HCT116 (cell line): Measurements from ENCODE around the gene FOS. TPM values are rescaled to one million over a fixed set of nuclear protein-coding genes. Genes with fewer than 3 reads are reported as not detected.

ENCODE experiments used
- ATAC-seq: fragments of 200-7000 bp; cut with Tn5 transposase; 2 replicates; pipeline ENCODE4 v1.9.1; 2020; ENCODE audit warnings: mild to moderate bottlenecking, moderate library complexity
- BruUV-seq: library from RNA; stranded (reverse); fragments of 400-500 nt; replicated peaks from 2 replicates; lab custom pipeline; 2021; lab: Mats Ljungman, UMichigan
- CTCF ChIA-PET: fragments of 300-600 bp; sonication (Branson Sonifier 250); formaldehyde crosslinking; loops from one replicate; lab custom pipeline; 2021; ENCODE audit warnings: antibody characterized with exemption; lab: Charles Lee
- POLR2A ChIA-PET: fragments of 300-600, 350-600 bp; sonication (Branson Sonifier 250); formaldehyde crosslinking; loops from one replicate; lab custom pipeline; 2021; ENCODE audit warnings: antibody characterized with exemption; lab: Charles Lee
- RAD21 ChIA-PET, 2 experiments: fragments of 300-600 bp; sonication (Branson Sonifier 250); formaldehyde crosslinking; loops; one replicate each; lab custom pipeline; 2023; ENCODE audit warnings: low total read pairs in 2 of 2; ENCODE audit not compliant: uncharacterized antibody in 2 of 2, unreplicated experiment in 2 of 2, low non-redundant PET in 1 of 2; lab: Charles Lee
- DNase-seq: peaks from one replicate; pipeline ENCODE4 v3.0.0-alpha.2; 2010; ENCODE audit warnings: low read depth, low spot score
- H2AFZ ChIP-seq: fragments of 200-600 bp; shearing (Covaris generic), sonication (generic); 2 replicates; pipeline ENCODE4 v1.6.1; 2017; ENCODE audit warnings: low read depth, mixed run types, mixed read lengths, antibody characterized with exemption, low read length; ENCODE audit not compliant: poor library complexity, severe bottlenecking
- H3K27ac ChIP-seq: 2 replicates; pipeline ENCODE4 v1.5.1; 2012; ENCODE audit warnings: low read depth, low read length
- H3K27me3 ChIP-seq: fragments of 200-600 bp; sonication (generic); 2 replicates; pipeline ENCODE4 v1.6.1; 2016; ENCODE audit warnings: mixed run types, low read length, mixed read lengths; ENCODE audit not compliant: insufficient read depth
- H3K36me3 ChIP-seq, 2 experiments: fragments of 200-500 bp in 1 of 2; fragments of 200-600 bp in 1 of 2; sonication (Bioruptor generic) in 1 of 2; sonication (generic) in 1 of 2; 2 replicates each; pipeline versions ENCODE4 v1.5.1 to v1.6.1; 2014 to 2016; ENCODE audit warnings: low read length in 2 of 2, inconsistent platforms in 1 of 2, mixed read lengths in 1 of 2, mixed run types in 1 of 2; ENCODE audit not compliant: insufficient read depth in 2 of 2, control insufficient read depth in 1 of 2
- H3K4me1 ChIP-seq, 2 experiments: fragments of 200-600 bp in 1 of 2; sonication (generic) in 1 of 2; 2 replicates each; pipeline versions ENCODE4 v1.5.1 to v1.6.1; 2012 to 2017; ENCODE audit warnings: low read length in 2 of 2, inconsistent platforms in 1 of 2, mild to moderate bottlenecking in 1 of 2, mixed read lengths in 1 of 2, mixed run types in 1 of 2, moderate library complexity in 1 of 2; ENCODE audit not compliant: insufficient read depth in 2 of 2, control insufficient read depth in 1 of 2
- H3K4me2 ChIP-seq: fragments of 200-600 bp; sonication (generic); 2 replicates; pipeline ENCODE4 v1.6.1; 2017; ENCODE audit warnings: mixed run types, low read length, mixed read lengths
- H3K4me3 ChIP-seq, 2 experiments: fragments of 200-600 bp in 1 of 2; sonication (generic) in 1 of 2; replicated peaks in 1 of 2; 2 replicates each; pipeline ENCODE4 v1.5.1; 2011 to 2016; ENCODE audit warnings: low read length in 2 of 2, control low read depth in 1 of 2, low read depth in 1 of 2, mild to moderate bottlenecking in 1 of 2, mixed read lengths in 1 of 2, mixed run types in 1 of 2
- H3K79me2 ChIP-seq: fragments of 200-600 bp; sonication (generic); 2 replicates; pipeline ENCODE4 v1.6.1; 2017; ENCODE audit warnings: mild to moderate bottlenecking, mixed run types, low read length, moderate library complexity, mixed read lengths; ENCODE audit not compliant: insufficient read depth
- H3K9ac ChIP-seq: fragments of 200-600 bp; sonication (generic); 2 replicates; pipeline ENCODE4 v1.6.1; 2016; ENCODE audit warnings: low read length, mixed read lengths
- H3K9me2 ChIP-seq: fragments of 200-600 bp; sonication (generic), shearing (Covaris generic); 2 replicates; pipeline ENCODE4 v1.6.1; 2017; ENCODE audit warnings: mixed run types, mild to moderate bottlenecking, moderate library complexity; ENCODE audit not compliant: insufficient read depth
- H3K9me3 ChIP-seq, 2 experiments: fragments of 200-500 bp in 1 of 2; fragments of 200-600 bp in 1 of 2; sonication (Bioruptor generic) in 1 of 2; sonication (generic) in 1 of 2; 2 replicates each; pipeline ENCODE4 v1.6.1; 2014 to 2017; ENCODE audit warnings: low read length in 2 of 2, mixed read lengths in 2 of 2, inconsistent platforms in 1 of 2, low read depth in 1 of 2, mild to moderate bottlenecking in 1 of 2, mixed run types in 1 of 2, moderate library complexity in 1 of 2; ENCODE audit not compliant: control insufficient read depth in 1 of 2, insufficient read depth in 1 of 2
- H4K20me1 ChIP-seq: fragments of 200-600 bp; sonication (generic), shearing (Covaris generic); 2 replicates; pipeline ENCODE4 v1.6.1; 2017; ENCODE audit warnings: mixed run types, mild to moderate bottlenecking, moderate library complexity; ENCODE audit not compliant: insufficient read depth
- ATF3 ChIP-seq: IDR thresholded peaks from 2 replicates; pipeline ENCODE4 v1.6.1; 2012
- CBX3 ChIP-seq: IDR thresholded peaks from 2 replicates; pipeline ENCODE4 v1.6.1; 2012; ENCODE audit warnings: low read depth
- CEBPB ChIP-seq: IDR thresholded peaks from 2 replicates; pipeline ENCODE4 v1.6.1; 2012; ENCODE audit warnings: low read depth
- EGR1 ChIP-seq: IDR thresholded peaks from 2 replicates; pipeline ENCODE4 v1.6.1; 2012; ENCODE audit warnings: low read depth
- ELF1 ChIP-seq: IDR thresholded peaks from 2 replicates; pipeline ENCODE4 v1.6.1; 2012; ENCODE audit warnings: low read depth, borderline replicate concordance
- EZH2 ChIP-seq: fragments of 200-600 bp; sonication (generic); IDR thresholded peaks from 2 replicates; pipeline ENCODE4 v1.6.1; 2017; ENCODE audit warnings: antibody characterized with exemption, mixed run types
- FOSL1 ChIP-seq: IDR thresholded peaks from 2 replicates; pipeline ENCODE4 v1.6.1; 2012; ENCODE audit warnings: low read depth
- JUND ChIP-seq: IDR thresholded peaks from 2 replicates; pipeline ENCODE4 v1.6.1; 2012
- POLR2A ChIP-seq: IDR thresholded peaks from 2 replicates; pipeline ENCODE4 v1.7.0; 2011; ENCODE audit warnings: borderline replicate concordance; ENCODE audit not compliant: insufficient read depth, insufficient read length; ENCODE audit errors: extremely low read depth
- POLR2AphosphoS5 ChIP-seq: IDR thresholded peaks from 2 replicates; pipeline ENCODE4 v1.6.1; 2011; ENCODE audit warnings: mild to moderate bottlenecking, low read depth, low read length, moderate library complexity
- RAD21 ChIP-seq: IDR thresholded peaks from 2 replicates; pipeline ENCODE4 v1.6.1; 2012; ENCODE audit warnings: low read depth, mild to moderate bottlenecking
- SIN3A ChIP-seq: IDR thresholded peaks from 2 replicates; pipeline ENCODE4 v1.6.1; 2012; ENCODE audit warnings: low read depth
- SP1 ChIP-seq: IDR thresholded peaks from 2 replicates; pipeline ENCODE4 v1.6.1; 2012; ENCODE audit warnings: low read depth
- TCF7L2 ChIP-seq: IDR thresholded peaks from 2 replicates; pipeline ENCODE4 v1.7.0; 2011; ENCODE audit warnings: borderline replicate concordance, inconsistent platforms; ENCODE audit not compliant: insufficient read depth, insufficient read length; ENCODE audit errors: extremely low read depth
- ZBTB33 ChIP-seq: IDR thresholded peaks from 2 replicates; pipeline ENCODE4 v1.6.1; 2011; ENCODE audit warnings: mild to moderate bottlenecking, low read length, moderate library complexity; ENCODE audit not compliant: insufficient replicate concordance; ENCODE audit errors: extremely low read depth
- intact Hi-C: fragments of 100-400 bp; cut with micrococcal nuclease; formaldehyde crosslinking; loops from 2 replicates; pipeline ENCODE4 v1.10.0; 2022
- total RNA-seq: library from RNA; stranded (reverse); gene quantifications from one replicate; pipeline ENCODE4 v1.2.1, GENCODE V29; 2021; ENCODE audit not compliant: unreplicated experiment
- TF ChIP-seq, protein P1 (sequence below): IDR thresholded peaks from 2 replicates; pipeline ENCODE4 v1.6.1; 2012; ENCODE audit warnings: low read depth

Gene FOS
- total RNA-seq, 1 experiment from 2014 or later = 50.4 TPM

DNA sequence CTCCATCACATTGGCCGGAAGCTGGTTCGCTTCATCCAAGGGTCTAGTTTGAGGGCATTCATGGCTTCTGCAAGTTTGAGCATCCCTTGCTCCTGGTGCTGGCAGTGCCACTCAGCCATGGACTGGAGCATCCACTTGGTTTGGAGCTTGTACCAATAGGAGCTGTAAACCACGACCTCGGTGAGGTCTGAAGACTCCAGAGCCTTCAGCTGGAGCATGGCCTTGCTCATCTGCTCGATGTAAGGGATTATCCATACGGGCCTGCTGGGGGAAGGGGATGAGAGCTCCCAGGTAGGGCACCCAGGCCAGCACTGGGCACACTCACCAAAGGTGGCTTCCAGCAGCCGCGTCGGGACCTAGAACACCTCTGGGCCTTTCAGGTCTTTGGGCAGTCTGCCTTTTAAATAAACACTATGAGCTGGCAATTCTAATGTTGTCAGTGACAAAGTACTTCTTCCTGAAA is 13.5 kb downstream of the FOS start:
- ChIA-PET CTCF (no interaction called here), RAD21 (no interaction called here)
- no peaks in the 10 kb centered on the region for H4K20me1 ChIP-seq

More for the DNA sequence above, 13.5 kb downstream of the FOS start:
- Histone ChIP-seq H3K4me3 (no peak overlapping the region), H3K9me3 (no peaks in the 10 kb centered on the region), H3K27ac (no peak overlapping the region), H3K9ac (no peak overlapping the region), H3K79me2 (no peaks in the 10 kb centered on the region), H3K4me2 (no peak overlapping the region), H2AFZ (no peak overlapping the region), H3K9me2 (no peaks in the 10 kb centered on the region), H3K4me1 (peaks cover 22 to 31% of the 10 kb centered on the region in 2 experiments), H3K27me3 (no peaks in the 10 kb centered on the region), H3K36me3 (no peaks in the 10 kb centered on the region)
- DNase-seq = no peak
- BruUV-seq = no TSS peak
- ATAC-seq = no peak
- no peak for TF ChIP-seq FOSL1
- TF ChIP-seq POLR2A = no peak
- no peak for TF ChIP-seq EZH2
- TF ChIP-seq EGR1 = no peak
- TF ChIP-seq, protein P1, sequence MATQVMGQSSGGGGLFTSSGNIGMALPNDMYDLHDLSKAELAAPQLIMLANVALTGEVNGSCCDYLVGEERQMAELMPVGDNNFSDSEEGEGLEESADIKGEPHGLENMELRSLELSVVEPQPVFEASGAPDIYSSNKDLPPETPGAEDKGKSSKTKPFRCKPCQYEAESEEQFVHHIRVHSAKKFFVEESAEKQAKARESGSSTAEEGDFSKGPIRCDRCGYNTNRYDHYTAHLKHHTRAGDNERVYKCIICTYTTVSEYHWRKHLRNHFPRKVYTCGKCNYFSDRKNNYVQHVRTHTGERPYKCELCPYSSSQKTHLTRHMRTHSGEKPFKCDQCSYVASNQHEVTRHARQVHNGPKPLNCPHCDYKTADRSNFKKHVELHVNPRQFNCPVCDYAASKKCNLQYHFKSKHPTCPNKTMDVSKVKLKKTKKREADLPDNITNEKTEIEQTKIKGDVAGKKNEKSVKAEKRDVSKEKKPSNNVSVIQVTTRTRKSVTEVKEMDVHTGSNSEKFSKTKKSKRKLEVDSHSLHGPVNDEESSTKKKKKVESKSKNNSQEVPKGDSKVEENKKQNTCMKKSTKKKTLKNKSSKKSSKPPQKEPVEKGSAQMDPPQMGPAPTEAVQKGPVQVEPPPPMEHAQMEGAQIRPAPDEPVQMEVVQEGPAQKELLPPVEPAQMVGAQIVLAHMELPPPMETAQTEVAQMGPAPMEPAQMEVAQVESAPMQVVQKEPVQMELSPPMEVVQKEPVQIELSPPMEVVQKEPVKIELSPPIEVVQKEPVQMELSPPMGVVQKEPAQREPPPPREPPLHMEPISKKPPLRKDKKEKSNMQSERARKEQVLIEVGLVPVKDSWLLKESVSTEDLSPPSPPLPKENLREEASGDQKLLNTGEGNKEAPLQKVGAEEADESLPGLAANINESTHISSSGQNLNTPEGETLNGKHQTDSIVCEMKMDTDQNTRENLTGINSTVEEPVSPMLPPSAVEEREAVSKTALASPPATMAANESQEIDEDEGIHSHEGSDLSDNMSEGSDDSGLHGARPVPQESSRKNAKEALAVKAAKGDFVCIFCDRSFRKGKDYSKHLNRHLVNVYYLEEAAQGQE = no peak
- no peak for TF ChIP-seq ATF3
- no peak for TF ChIP-seq ZBTB33
- TF ChIP-seq JUND = no peak
- TF ChIP-seq RAD21 = no peak
- TF ChIP-seq ELF1 = no peak
- no peak for TF ChIP-seq POLR2AphosphoS5
- TF ChIP-seq SIN3A = no peak
- TF ChIP-seq CEBPB = no peak
- no peak for TF ChIP-seq TCF7L2
- no peak for TF ChIP-seq SP1
- TF ChIP-seq CBX3 = no peak
- POLR2A ChIA-PET = interaction anchor here (0.7 to 0.8 kb wide), 2 partner anchors 11 to 358 kb away, joined by 4 read pairs; no protein-coding TSS in a partner anchor
- intact Hi-C loops = no loop called here
